K562 (cell line): ENCODE results near the gene ALG8. TPM values are rescaled to one million over a fixed set of nuclear protein-coding genes. Genes with fewer than 3 reads are reported as not detected.

Source experiments
- CBX1 ChIP-seq: sonication (generic); IDR thresholded peaks from 2 replicates; pipeline ENCODE4 v1.6.1; 2016; ENCODE audit warnings: antibody characterized with exemption, low read depth, mild to moderate bottlenecking
- ESRRB ChIP-seq: fragments of 250-450 bp; sonication (Bioruptor Pico); IDR thresholded peaks from 2 replicates; pipeline ENCODE4 v1.5.0; 2020; ENCODE audit warnings: mild to moderate bottlenecking, moderate library complexity, borderline replicate concordance
- FOXK1 ChIP-seq: sonication (generic); formaldehyde crosslinking; IDR thresholded peaks from 2 replicates; pipeline ENCODE4 v1.8.0; 2022; ENCODE audit warnings: missing genetic modification reagents, mild to moderate bottlenecking, borderline replicate concordance
- FOXM1 ChIP-seq, 2 experiments: fragments of 450-650 bp in 1 of 2; sonication (generic) in 1 of 2; formaldehyde crosslinking in 1 of 2; IDR thresholded peaks; 2 replicates each; pipeline versions ENCODE4 v1.6.1 to v1.9.0; 2017 to 2022; ENCODE audit warnings: low read depth in 2 of 2, mild to moderate bottlenecking in 2 of 2, missing genetic modification reagents in 1 of 2, moderate library complexity in 1 of 2
- HDAC2 ChIP-seq: fragments of 450-650 bp; IDR thresholded peaks from 2 replicates; pipeline ENCODE4 v1.6.1; 2016; ENCODE audit warnings: mild to moderate bottlenecking
- HNRNPK ChIP-seq: fragments of 200-400 bp; formaldehyde crosslinking; IDR thresholded peaks from one replicate; pipeline ENCODE4 v1.6.1; 2018; ENCODE audit warnings: mild to moderate bottlenecking, low read depth, low read length; ENCODE audit not compliant: poor library complexity, severe bottlenecking
- MAZ ChIP-seq, 2 experiments: fragments of 450-650 bp in 1 of 2; sonication (generic) in 1 of 2; formaldehyde crosslinking; IDR thresholded peaks in 1 of 2; conservative IDR thresholded peaks in 1 of 2; 2 replicates each; pipeline versions ENCODE4 v1.4.0 to v1.5.0; 2020; ENCODE audit warnings: mild to moderate bottlenecking in 1 of 2, missing genetic modification reagents in 1 of 2
- MNT ChIP-seq, 2 experiments: fragments of 450-650 bp; conservative IDR thresholded peaks; 2 replicates each; pipeline ENCODE4 v1.6.1; 2017; ENCODE audit warnings: mild to moderate bottlenecking in 2 of 2, moderate library complexity in 2 of 2
- NR0B1 ChIP-seq: fragments of 450-650 bp; IDR thresholded peaks from one replicate; pipeline ENCODE4 v1.6.1; 2018; ENCODE audit warnings: mild to moderate bottlenecking, moderate library complexity; ENCODE audit not compliant: partially characterized antibody
- SIN3A ChIP-seq, 2 experiments: fragments of 150-350 bp in 1 of 2; IDR thresholded peaks; 2 replicates each; pipeline ENCODE4 v1.6.1; 2011 to 2016; ENCODE audit warnings: borderline replicate concordance in 2 of 2, low read depth in 2 of 2, low read length in 2 of 2, mild to moderate bottlenecking in 2 of 2, moderate library complexity in 2 of 2; ENCODE audit not compliant: control insufficient read depth in 1 of 2
- SMAD4 ChIP-seq: fragments of 250-450 bp; sonication (Bioruptor Pico); conservative IDR thresholded peaks from 2 replicates; pipeline ENCODE4 v1.8.0; 2021; ENCODE audit warnings: inconsistent platforms, mild to moderate bottlenecking, moderate library complexity
- SOX6 ChIP-seq: fragments of 450-650 bp; IDR thresholded peaks from 2 replicates; pipeline ENCODE4 v1.6.1; 2014; ENCODE audit warnings: mild to moderate bottlenecking
- SP2 ChIP-seq: IDR thresholded peaks from 2 replicates; pipeline ENCODE4 v1.6.1; 2011; ENCODE audit warnings: mild to moderate bottlenecking, low read depth, low read length, moderate library complexity; ENCODE audit not compliant: poor library complexity, severe bottlenecking; ENCODE audit errors: extremely low read depth
- SRSF1 ChIP-seq: fragments of 200-400 bp; formaldehyde crosslinking; IDR thresholded peaks from 2 replicates; pipeline ENCODE4 v1.6.1; 2017; ENCODE audit warnings: mild to moderate bottlenecking, low read depth, low read length, moderate library complexity
- USF2 ChIP-seq: sonication (generic); formaldehyde crosslinking; IDR thresholded peaks from 2 replicates; pipeline ENCODE4 v1.5.0; 2020; ENCODE audit warnings: missing genetic modification reagents
- ZKSCAN8 ChIP-seq: fragments of 200-800 bp; sonication (Bioruptor generic); IDR thresholded peaks from 2 replicates; pipeline ENCODE4 v1.6.1; 2016; ENCODE audit warnings: missing genetic modification characterization, missing compliant biosample characterization
- ZNF518B ChIP-seq: fragments of 250-450 bp; sonication (Bioruptor Pico); IDR thresholded peaks from 2 replicates; pipeline ENCODE4 v1.5.0; 2021; ENCODE audit warnings: mild to moderate bottlenecking, moderate library complexity
- polyA plus RNA-seq, 8 experiments: library from polyadenylated mRNA; depleted of rRNA in 4 of 8; stranded (reverse) in 5 of 8; unstranded in 3 of 8; fragments of >200 nt; fragmentation: Nextera tagmentation in 2 of 8; fragmentation: Illumina TruSeq in 1 of 8; extraction: Ambion mirVana in 2 of 8; extraction: Trizol in 1 of 8; gene quantifications; 2 replicates each; pipeline versions ENCODE4 v1.2.1 to v1.2.3, GENCODE V29; 2011 to 2014; ENCODE audit warnings: inconsistent platforms in 1 of 8, missing spikeins in 1 of 8
- total RNA-seq, 7 experiments: library from RNA; depleted of rRNA in 6 of 7; stranded (reverse); fragments of >200 nt in 6 of 7; fragmentation: Illumina TruSeq in 2 of 7; extraction: Trizol in 2 of 7; gene quantifications; 2 replicates each; pipeline versions ENCODE4 v1.2.1 to v1.2.3, GENCODE V29; 2011 to 2021; ENCODE audit warnings: low replicate concordance in 1 of 7

The ALG8 gene
- total and polyA plus RNA-seq, 9 of the 15 experiments (the other 6 are each of a cell fraction or from before 2014, with no cell fraction given) = 59.3 to 189 (median 106) TPM

GRCh38 chr11:78139422-78140391, at the start of gene ALG8 (continued):
- TF ChIP-seq SMAD4 (CRISPR knock-in tag) = no peak; the same call in 1 of the 2 replicates
- no peak for TF ChIP-seq USF2 (CRISPR knock-in tag)
- no peak for TF ChIP-seq SP2
- peak; percentile 96 to 98 for TF ChIP-seq MNT (conservative IDR thresholded peaks at IDR 0.05)
- no peak for TF ChIP-seq ZKSCAN8 (CRISPR knock-in tag)
- TF ChIP-seq ZNF518B (CRISPR knock-in tag) = no peak
- TF ChIP-seq FOXM1 (IDR thresholded peaks at IDR 0.05; ENCODE audit: low read depth) = peak; percentile 67; the same call in 1 of the 2 replicates
- no peak for TF ChIP-seq FOXM1 (CRISPR knock-in tag; IDR thresholded peaks at IDR 0.05; ENCODE audit: low read depth)
- peak; percentile 56; the same call in 1 of the 2 replicates for TF ChIP-seq SOX6
- peak in 1 of 2 experiments; percentile 79; a peak in 1 of 4 replicates for TF ChIP-seq SIN3A (IDR thresholded peaks at IDR 0.05; ENCODE audit: borderline replicate concordance in 2 of 2, control insufficient read depth in 1 of 2, low read depth in 2 of 2, low read length in 2 of 2)
- TF ChIP-seq FOXK1 (CRISPR knock-in tag) = no peak
- peak; percentile 52; the same call in 1 of the 2 replicates for TF ChIP-seq HDAC2
- TF ChIP-seq HNRNPK = no peak
- TF ChIP-seq SRSF1 = no peak
- TF ChIP-seq CBX1 = peak; percentile 62; the same call in 1 of the 2 replicates
- TF ChIP-seq NR0B1 = no peak
- no peak for TF ChIP-seq ESRRB
- TF ChIP-seq MAZ (CRISPR knock-in tag; conservative IDR thresholded peaks at IDR 0.05 in 1 of 2, IDR thresholded peaks at IDR 0.05 in 1 of 2) = peak; percentile 25 to 70; a peak in 2 of 4 replicates
